DOHH2 (cell line): ENCODE results near the gene CWC22.

Source experiments
- H3F3A ChIP-seq: fragments of 200-600 bp; sonication (generic), shearing (Covaris generic); 2 replicates; pipeline ENCODE4 v1.6.0; 2016; ENCODE audit warnings: antibody characterized with exemption, mild to moderate bottlenecking; ENCODE audit not compliant: control insufficient read depth, insufficient read depth
- H3K27ac ChIP-seq: fragments of 200-600 bp; sonication (generic); 2 replicates; pipeline ENCODE4 v1.5.1; 2014; ENCODE audit warnings: low read depth, mild to moderate bottlenecking, low read length, moderate library complexity
- H3K27me3 ChIP-seq: fragments of 200-600 bp; sonication (generic); 2 replicates; pipeline ENCODE4 v1.6.1; 2014; ENCODE audit warnings: mild to moderate bottlenecking, low read length, mixed read lengths; ENCODE audit not compliant: control insufficient read depth
- H3K36me3 ChIP-seq: fragments of 200-600 bp; sonication (generic); 2 replicates; pipeline ENCODE4 v1.6.1; 2014; ENCODE audit warnings: mild to moderate bottlenecking, low read length, moderate library complexity, mixed read lengths; ENCODE audit not compliant: control insufficient read depth
- H3K4me1 ChIP-seq: fragments of 200-600 bp; sonication (generic); 2 replicates; pipeline ENCODE4 v1.6.1; 2014; ENCODE audit warnings: mild to moderate bottlenecking, low read length, mixed read lengths; ENCODE audit not compliant: control insufficient read depth
- H3K4me2 ChIP-seq: fragments of 200-600 bp; sonication (generic); 2 replicates; pipeline ENCODE4 v1.6.0; 2014; ENCODE audit warnings: mild to moderate bottlenecking, low read length, moderate library complexity
- H3K4me3 ChIP-seq: fragments of 200-600 bp; sonication (generic); 2 replicates; pipeline ENCODE4 v1.5.1; 2014; ENCODE audit warnings: mild to moderate bottlenecking, low read length, mixed read lengths
- H3K79me2 ChIP-seq: fragments of 200-600 bp; sonication (generic); 2 replicates; pipeline ENCODE4 v1.6.1; 2014; ENCODE audit warnings: mild to moderate bottlenecking, low read length, mixed read lengths; ENCODE audit not compliant: control insufficient read depth
- H3K9me2 ChIP-seq: fragments of 200-600 bp; sonication (generic); replicated peaks from 2 replicates; pipeline ENCODE4 v1.6.1; 2014; ENCODE audit warnings: mild to moderate bottlenecking, low read length, mixed read lengths; ENCODE audit not compliant: control insufficient read depth
- H3K9me3 ChIP-seq: fragments of 200-600 bp; sonication (generic); 2 replicates; pipeline ENCODE4 v1.6.1; 2014; ENCODE audit warnings: antibody characterized with exemption, low read length, mixed read lengths; ENCODE audit not compliant: control insufficient read depth, insufficient read depth
- H4K20me1 ChIP-seq: fragments of 200-600 bp; sonication (generic); 2 replicates; pipeline ENCODE4 v1.6.0; 2014; ENCODE audit warnings: low read depth, mild to moderate bottlenecking, antibody characterized with exemption, low read length, moderate library complexity; ENCODE audit not compliant: control insufficient read depth, insufficient read depth
- EZH2phosphoT487 ChIP-seq: fragments of 200-600 bp; sonication (generic); IDR thresholded peaks from 2 replicates; pipeline ENCODE4 v1.6.1; 2017; ENCODE audit warnings: borderline replicate concordance, mild to moderate bottlenecking, antibody characterized with exemption, low read length, moderate library complexity, mixed read lengths
- TF ChIP-seq, protein P1 (sequence below): fragments of 200-600 bp; sonication (generic); IDR thresholded peaks from one replicate; pipeline ENCODE4 v1.5.1; 2014; ENCODE audit warnings: antibody characterized with exemption, mild to moderate bottlenecking, low read depth, low read length; ENCODE audit not compliant: poor library complexity, severe bottlenecking

CWC22 gene

DNA sequence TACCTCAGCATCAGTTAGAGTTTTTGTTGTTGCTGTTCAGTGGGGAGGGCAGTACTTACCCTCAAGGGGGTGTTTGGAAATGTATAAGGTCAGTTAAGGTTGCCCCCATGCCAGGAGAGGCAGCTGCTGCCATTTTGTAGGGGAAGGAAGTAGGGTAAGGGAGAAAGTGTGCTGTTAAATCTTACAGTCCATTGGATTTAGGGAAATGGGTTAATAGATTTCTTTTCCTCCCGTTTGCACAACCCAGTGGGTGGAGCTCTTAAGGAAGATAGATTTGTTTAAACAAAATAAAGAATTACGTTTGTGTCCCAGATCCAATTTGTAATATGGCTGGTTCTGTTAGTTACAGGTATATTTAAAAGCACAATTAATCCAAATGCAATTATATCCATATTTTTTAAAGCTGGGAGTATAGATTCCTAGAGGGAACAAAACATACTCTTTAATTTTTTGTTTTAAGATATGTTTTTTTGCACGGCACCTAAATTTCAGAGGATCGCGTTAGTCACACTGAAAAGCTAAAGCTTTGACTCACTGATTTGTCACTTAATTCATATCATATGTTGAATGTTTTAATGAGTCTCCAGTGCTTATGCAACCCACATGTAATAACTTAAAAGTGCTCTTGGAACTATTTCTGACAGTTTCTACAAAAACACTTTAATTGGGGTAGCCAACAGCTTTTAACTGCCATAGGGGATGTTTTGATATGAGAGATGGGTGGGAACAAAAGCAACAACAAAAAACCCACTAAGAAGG, 9.0 kb upstream of the CWC22 start:
- Histone ChIP-seq H3K4me3 (no peak overlapping the region), H3K27ac (no peak overlapping the region), H3K4me1 (peaks cover 2% of the 10 kb centered on the region), H3K27me3 (no peaks in the 10 kb centered on the region), H3K9me3 (no peaks in the 10 kb centered on the region), H3K4me2 (no peak overlapping the region), H3F3A (no peaks in the 10 kb centered on the region), H3K36me3 (no peaks in the 10 kb centered on the region), H3K79me2 (no peaks in the 10 kb centered on the region), H3K9me2 (no peaks in the 10 kb centered on the region), H4K20me1 (no peaks in the 10 kb centered on the region)
- TF ChIP-seq, protein P1, sequence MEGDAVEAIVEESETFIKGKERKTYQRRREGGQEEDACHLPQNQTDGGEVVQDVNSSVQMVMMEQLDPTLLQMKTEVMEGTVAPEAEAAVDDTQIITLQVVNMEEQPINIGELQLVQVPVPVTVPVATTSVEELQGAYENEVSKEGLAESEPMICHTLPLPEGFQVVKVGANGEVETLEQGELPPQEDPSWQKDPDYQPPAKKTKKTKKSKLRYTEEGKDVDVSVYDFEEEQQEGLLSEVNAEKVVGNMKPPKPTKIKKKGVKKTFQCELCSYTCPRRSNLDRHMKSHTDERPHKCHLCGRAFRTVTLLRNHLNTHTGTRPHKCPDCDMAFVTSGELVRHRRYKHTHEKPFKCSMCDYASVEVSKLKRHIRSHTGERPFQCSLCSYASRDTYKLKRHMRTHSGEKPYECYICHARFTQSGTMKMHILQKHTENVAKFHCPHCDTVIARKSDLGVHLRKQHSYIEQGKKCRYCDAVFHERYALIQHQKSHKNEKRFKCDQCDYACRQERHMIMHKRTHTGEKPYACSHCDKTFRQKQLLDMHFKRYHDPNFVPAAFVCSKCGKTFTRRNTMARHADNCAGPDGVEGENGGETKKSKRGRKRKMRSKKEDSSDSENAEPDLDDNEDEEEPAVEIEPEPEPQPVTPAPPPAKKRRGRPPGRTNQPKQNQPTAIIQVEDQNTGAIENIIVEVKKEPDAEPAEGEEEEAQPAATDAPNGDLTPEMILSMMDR, result no peak
- no peak for TF ChIP-seq EZH2phosphoT487

DNA sequence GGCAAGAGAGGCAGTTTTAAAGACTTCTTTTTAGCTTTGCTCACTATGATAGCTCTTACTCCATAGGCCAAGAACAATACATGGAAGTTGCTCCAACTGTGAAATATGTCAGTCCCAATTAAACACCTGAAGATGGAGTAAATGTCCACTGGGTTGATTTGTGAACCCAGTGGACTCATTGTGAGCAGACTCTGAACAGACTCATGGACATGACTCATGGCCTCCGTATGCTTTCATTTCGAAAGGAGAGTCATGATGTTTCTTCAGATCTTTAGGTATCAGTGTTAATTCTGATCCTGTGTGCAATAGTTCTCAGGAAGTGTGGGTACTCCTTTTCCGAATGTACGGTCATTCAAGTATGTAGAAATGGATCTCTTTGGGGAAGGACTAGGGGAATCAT, 5.4 kb upstream of the CWC22 start:
- Histone ChIP-seq H4K20me1 (no peaks in the 10 kb centered on the region), H3K9me3 (no peaks in the 10 kb centered on the region), H3K4me3 (no peak overlapping the region), H3K36me3 (no peaks in the 10 kb centered on the region), H3K4me2 (no peak overlapping the region), H3K9me2 (no peaks in the 10 kb centered on the region), H3K79me2 (no peaks in the 10 kb centered on the region), H3K4me1 (peaks cover 16% of the 10 kb centered on the region), H3K27ac (no peak overlapping the region), H3K27me3 (no peaks in the 10 kb centered on the region), H3F3A (no peaks in the 10 kb centered on the region)
- TF ChIP-seq EZH2phosphoT487, result no peak
- TF ChIP-seq, protein P1, result no peak

DNA sequence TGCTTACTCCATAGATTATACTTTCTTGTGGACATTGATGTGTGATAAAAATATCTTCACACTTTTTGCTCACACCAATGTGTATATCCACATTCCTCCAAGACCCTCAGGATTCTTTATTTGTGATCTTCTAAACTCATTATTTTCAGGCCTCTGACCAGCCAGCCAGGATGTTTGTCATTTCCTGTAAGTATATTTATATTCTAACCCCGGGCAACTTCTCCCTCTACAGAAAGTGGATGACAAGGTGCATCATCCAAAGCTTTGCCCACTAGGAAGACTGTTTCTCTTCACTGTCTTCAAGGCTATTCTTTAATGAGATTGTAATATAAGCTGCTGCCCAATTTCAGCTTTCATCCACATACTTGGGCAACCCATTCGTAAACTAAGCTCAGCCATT, 3.6 kb upstream of the CWC22 start:
- Histone ChIP-seq H3K36me3 (peaks cover 4% of the 10 kb centered on the region; the same call in 1 of the 2 replicates), H3K79me2 (peaks cover 13% of the 10 kb centered on the region), H3K4me2 (peak overlapping the region; percentile 37)

More for the DNA sequence above, 3.6 kb upstream of the CWC22 start:
- Histone ChIP-seq H4K20me1 (no peaks in the 10 kb centered on the region), H3K27me3 (no peaks in the 10 kb centered on the region), H3K4me3 (peak overlapping the region; percentile 22; the same call in 1 of the 2 replicates), H3K27ac (no peak overlapping the region), H3K9me2 (no peaks in the 10 kb centered on the region), H3K9me3 (no peaks in the 10 kb centered on the region), H3F3A (no peaks in the 10 kb centered on the region), H3K4me1 (peaks cover 24% of the 10 kb centered on the region)
- TF ChIP-seq, protein P1, result no peak
- no peak for TF ChIP-seq EZH2phosphoT487
